Osteoblast (primary cell): ENCODE data around the gene LXN. TPM values are rescaled to one million over a fixed set of nuclear protein-coding genes. Genes with fewer than 3 reads are reported as not detected.

ENCODE experiments used
- DNase-seq: peaks from one replicate; pipeline ENCODE4 v3.0.0; 2011; ENCODE audit warnings: low spot score, mixed read lengths; ENCODE audit not compliant: insufficient read length; ENCODE audit errors: missing footprints
- H2AFZ ChIP-seq: 2 replicates; pipeline ENCODE4 v1.6.0; 2011; ENCODE audit warnings: mild to moderate bottlenecking, low read length
- H3K27ac ChIP-seq: 2 replicates; pipeline ENCODE4 v1.5.1; 2011; ENCODE audit warnings: mild to moderate bottlenecking, low read depth, low read length, moderate library complexity
- H3K27me3 ChIP-seq: 2 replicates; pipeline ENCODE4 v1.6.0; 2012; ENCODE audit warnings: mild to moderate bottlenecking, control low read depth, inconsistent platforms, low read length, moderate library complexity; ENCODE audit not compliant: insufficient read depth
- H3K36me3 ChIP-seq: 2 replicates; pipeline ENCODE4 v1.5.1; 2011; ENCODE audit warnings: mild to moderate bottlenecking, low read length, control low read depth, moderate library complexity; ENCODE audit not compliant: insufficient read depth
- H3K4me1 ChIP-seq: 2 replicates; pipeline ENCODE4 v1.5.1; 2011; ENCODE audit warnings: mild to moderate bottlenecking, low read length, control low read depth, moderate library complexity; ENCODE audit not compliant: insufficient read depth
- H3K4me2 ChIP-seq: 2 replicates; pipeline ENCODE4 v1.6.0; 2011; ENCODE audit warnings: mild to moderate bottlenecking, low read length; ENCODE audit not compliant: insufficient read depth
- H3K4me3 ChIP-seq: fragments of 200-600 bp; sonication (generic); 3 replicates; pipeline ENCODE4 v1.5.1; 2012; ENCODE audit warnings: mild to moderate bottlenecking, low read length, inconsistent platforms; ENCODE audit not compliant: insufficient read depth
- H3K79me2 ChIP-seq: 2 replicates; pipeline ENCODE4 v1.6.0; 2012; ENCODE audit warnings: mild to moderate bottlenecking, low read length, control low read depth, inconsistent platforms; ENCODE audit not compliant: insufficient read depth
- H3K9me3 ChIP-seq: 2 replicates; pipeline ENCODE4 v1.5.1; 2011; ENCODE audit warnings: low read depth, low read length, control low read depth
- H4K20me1 ChIP-seq: 2 replicates; pipeline ENCODE4 v1.6.0; 2012; ENCODE audit warnings: mild to moderate bottlenecking, low read length, control low read depth; ENCODE audit not compliant: insufficient read depth
- CTCF ChIP-seq: IDR thresholded peaks from 2 replicates; pipeline ENCODE4 v1.5.1; 2011; ENCODE audit warnings: mild to moderate bottlenecking, low read depth, low read length, moderate library complexity; ENCODE audit errors: extremely low read depth
- total RNA-seq: library from RNA; depleted of rRNA; stranded (reverse); fragments of >200 nt; gene quantifications from 2 replicates; pipeline ENCODE4 v1.2.3, GENCODE V29; 2012

LXN gene
- 96.9 and 114 TPM in 2 replicates for total RNA-seq

GRCh38 chr3:158672215-158673176, at the start of gene LXN:
Gene LXN (minus strand): TSS chr3:158672648. CDS start chr3:158672478, 170 bp downstream.
- Histone ChIP-seq H3K27ac (peak within 1 kb of the TSS; percentile 76), H3K4me1 (peaks cover 39% of the 10 kb centered on the region), H3K36me3 (peaks cover 27% of the 10 kb centered on the region), H2AFZ (peak within 1 kb of the TSS; percentile 67), H4K20me1 (peaks cover 5% of the 10 kb centered on the region), H3K4me3 (peak within 1 kb of the TSS; percentile 80), H3K9me3 (no peaks in the 10 kb centered on the region), H3K4me2 (peak within 1 kb of the TSS; percentile 86), H3K79me2 (peaks cover 43% of the 10 kb centered on the region), H3K27me3 (no peaks in the 10 kb centered on the region)
- peak; percentile 87 for DNase-seq
- TF ChIP-seq CTCF: peak; percentile 65

DNA sequence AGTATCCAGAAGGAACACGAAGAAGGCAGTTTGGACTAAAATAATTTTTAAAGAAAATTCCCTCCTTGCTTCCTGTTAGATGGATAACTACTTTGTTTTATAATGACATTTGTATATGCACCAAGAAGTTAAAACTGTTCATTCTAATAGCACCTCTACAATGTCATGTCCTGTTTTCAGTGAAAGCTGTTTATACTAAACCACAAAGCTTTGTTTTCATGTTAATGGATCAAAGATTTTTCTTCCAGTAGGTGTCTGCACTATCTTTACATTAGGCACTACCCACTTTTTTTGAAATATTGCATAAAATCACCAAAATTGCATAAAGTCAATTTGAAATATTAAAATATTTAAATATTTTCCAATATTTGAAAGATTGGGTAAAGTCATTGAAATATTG, 49.7 kb upstream of the LXN start:
- no peaks in the 10 kb centered on the region for H3K79me2 ChIP-seq
- peak overlapping the region; percentile 96 for H3K27ac ChIP-seq
- H3K9me3 ChIP-seq: no peaks in the 10 kb centered on the region
- no peaks in the 10 kb centered on the region for H3K27me3 ChIP-seq
- no peak for TF ChIP-seq CTCF
- no peaks in the 10 kb centered on the region for H4K20me1 ChIP-seq
- no peak for DNase-seq
- H3K4me3 ChIP-seq: no peak overlapping the region
- no peak overlapping the region for H3K4me2 ChIP-seq
- H3K4me1 ChIP-seq: peaks cover 60% of the 10 kb centered on the region
- H3K36me3 ChIP-seq: no peaks in the 10 kb centered on the region
- no peak overlapping the region for H2AFZ ChIP-seq

GRCh38 chr3:158718490-158719170, 46.2 kb upstream of the LXN start:
- Histone ChIP-seq H3K4me2 (peak overlapping the region; percentile 28), H3K9me3 (no peaks in the 10 kb centered on the region), H3K4me3 (no peak overlapping the region), H2AFZ (no peak overlapping the region), H3K27ac (peak overlapping the region; percentile 73), H3K79me2 (no peaks in the 10 kb centered on the region), H4K20me1 (no peaks in the 10 kb centered on the region), H3K27me3 (no peaks in the 10 kb centered on the region), H3K36me3 (no peaks in the 10 kb centered on the region), H3K4me1 (peaks cover 38% of the 10 kb centered on the region)
- TF ChIP-seq CTCF: no peak
- DNase-seq: peak; percentile 84

DNA sequence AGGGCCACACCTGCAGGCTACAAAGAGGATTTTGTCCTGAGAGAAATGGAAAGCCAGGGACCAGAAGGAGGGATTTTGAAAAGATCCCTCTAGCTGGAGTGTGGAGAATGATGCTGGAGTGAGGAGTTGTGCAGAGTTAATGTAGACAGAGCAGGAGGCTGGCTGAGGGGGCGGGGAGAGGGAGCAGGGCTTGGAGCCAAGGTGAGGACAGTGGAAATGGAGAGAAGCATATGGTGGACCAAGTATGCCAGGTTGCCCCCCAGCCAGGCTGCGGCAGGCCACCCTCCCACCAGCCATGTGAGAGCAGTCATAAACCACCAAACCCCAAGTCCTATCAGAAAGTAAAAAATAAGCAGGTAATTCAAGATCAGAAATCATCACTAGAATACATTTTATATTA, 45.1 kb upstream of the LXN start:
- no peaks in the 10 kb centered on the region for H3K9me3 ChIP-seq

More for the DNA sequence above, 45.1 kb upstream of the LXN start:
- H3K27ac ChIP-seq: peak overlapping the region; percentile 26
- DNase-seq: no peak
- no peak overlapping the region for H3K4me2 ChIP-seq
- H3K79me2 ChIP-seq: no peaks in the 10 kb centered on the region
- no peaks in the 10 kb centered on the region for H3K27me3 ChIP-seq
- H3K4me3 ChIP-seq: no peak overlapping the region
- H4K20me1 ChIP-seq: no peaks in the 10 kb centered on the region
- H2AFZ ChIP-seq: no peak overlapping the region
- H3K36me3 ChIP-seq: no peaks in the 10 kb centered on the region
- peaks cover 38% of the 10 kb centered on the region for H3K4me1 ChIP-seq
- TF ChIP-seq CTCF: no peak
